Glutamatergic neuron (in vitro differentiated cells): ENCODE data around the gene CDH23. TPM values are rescaled to one million over a fixed set of nuclear protein-coding genes. Genes with fewer than 3 reads are reported as not detected.

Experiments used
- DNase-seq: peaks from one replicate; pipeline ENCODE4 v3.0.0; 2022
- H3K27ac Mint-ChIP-seq: one replicate; pipeline ENCODE4 v1.8.0; 2020; ENCODE audit warnings: mild to moderate bottlenecking, mixed read lengths, inconsistent platforms; ENCODE audit not compliant: unreplicated experiment
- H3K27me3 Mint-ChIP-seq: one replicate; pipeline ENCODE4 v1.8.0; 2020; ENCODE audit warnings: mild to moderate bottlenecking, moderate library complexity, mixed read lengths, inconsistent platforms; ENCODE audit not compliant: unreplicated experiment
- H3K36me3 Mint-ChIP-seq: one replicate; pipeline ENCODE4 v1.8.0; 2020; ENCODE audit warnings: mild to moderate bottlenecking, mixed read lengths, inconsistent platforms; ENCODE audit not compliant: unreplicated experiment
- H3K4me1 Mint-ChIP-seq: one replicate; pipeline ENCODE4 v1.8.0; 2020; ENCODE audit warnings: mild to moderate bottlenecking, low read depth, mixed read lengths, inconsistent platforms; ENCODE audit not compliant: unreplicated experiment
- H3K4me3 Mint-ChIP-seq: one replicate; pipeline ENCODE4 v1.8.0; 2020; ENCODE audit warnings: mild to moderate bottlenecking, mixed read lengths, inconsistent platforms; ENCODE audit not compliant: unreplicated experiment
- H3K9me3 Mint-ChIP-seq: one replicate; pipeline ENCODE4 v1.8.0; 2020; ENCODE audit warnings: mild to moderate bottlenecking, moderate library complexity, mixed read lengths, inconsistent platforms; ENCODE audit not compliant: unreplicated experiment
- CTCF ChIP-seq: fragments of 200-600 bp; sonication (generic); IDR thresholded peaks from one replicate; pipeline ENCODE4 v1.5.0; 2021; ENCODE audit not compliant: partially characterized antibody, unreplicated experiment
- total RNA-seq: library from RNA; stranded (reverse); fragmentation: NEBNext Ultra II Directional; extraction: Animal tissue kit (Norgen Biotek cat#: 25700); gene quantifications from one replicate; pipeline ENCODE4 v1.2.1, GENCODE V29; 2021; ENCODE audit not compliant: unreplicated experiment

Gene CDH23
- total RNA-seq, 1 donor from 2014 or later, result 2.0 TPM

GRCh38 chr10:71814922-71815411 lies 418.2 kb downstream of the CDH23 start:
- Mint-ChIP-seq H3K36me3 (no peaks in the 10 kb centered on the region), H3K9me3 (peaks cover 9% of the 10 kb centered on the region), H3K4me3 (no peak overlapping the region), H3K4me1 (peaks cover 3% of the 10 kb centered on the region), H3K27ac (no peak overlapping the region), H3K27me3 (peaks cover 16% of the 10 kb centered on the region)
- TF ChIP-seq CTCF, result no peak
- DNase-seq, result no peak

DNA sequence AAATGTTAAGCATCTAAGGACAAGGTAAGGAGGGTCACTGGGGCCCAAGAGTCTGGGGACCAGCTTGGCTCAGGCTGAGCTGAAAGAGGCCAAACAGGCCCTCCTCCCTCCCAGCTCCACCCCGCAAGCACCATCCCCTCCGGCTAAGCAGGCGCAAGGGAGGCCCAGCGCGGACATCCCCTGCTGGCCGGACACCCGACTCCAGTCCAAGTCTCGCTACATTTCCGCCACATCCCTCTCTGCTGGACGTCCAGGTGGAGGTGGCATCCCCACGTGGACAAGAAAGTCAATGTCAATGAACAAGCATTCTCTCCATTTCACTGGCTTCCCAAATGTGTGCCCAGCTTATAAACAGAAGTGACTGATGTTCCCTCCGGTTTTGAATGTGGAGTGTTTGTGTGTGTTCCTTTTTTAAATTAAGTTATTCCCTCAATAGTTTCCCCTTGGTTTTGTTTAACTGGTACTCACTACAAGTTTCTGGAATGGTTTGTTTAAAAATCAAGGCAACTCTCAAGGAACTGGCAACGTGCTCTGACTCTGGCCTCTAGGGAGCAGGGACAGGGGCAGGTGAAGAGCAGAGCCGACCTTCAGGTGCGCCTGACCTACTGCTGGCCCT lies 418.9 kb downstream of the CDH23 start:
- Mint-ChIP-seq H3K4me3 (no peak overlapping the region), H3K27me3 (peaks cover 16% of the 10 kb centered on the region), H3K27ac (no peak overlapping the region), H3K36me3 (no peaks in the 10 kb centered on the region), H3K9me3 (peaks cover 9% of the 10 kb centered on the region), H3K4me1 (peaks cover 3% of the 10 kb centered on the region)
- no peak for DNase-seq
- TF ChIP-seq CTCF, result no peak

GRCh38 chr10:71816421-71816851 lies 419.7 kb downstream of the CDH23 start:
- no peak for TF ChIP-seq CTCF
- Mint-ChIP-seq H3K4me1 (peaks cover 3% of the 10 kb centered on the region), H3K27me3 (peaks cover 16% of the 10 kb centered on the region), H3K27ac (no peak overlapping the region), H3K9me3 (peaks cover 9% of the 10 kb centered on the region), H3K36me3 (no peaks in the 10 kb centered on the region), H3K4me3 (no peak overlapping the region)
- DNase-seq, result no peak

GRCh38 chr10:71816936-71817618 lies 420.4 kb downstream of the CDH23 start:
- Mint-ChIP-seq H3K4me3 (no peak overlapping the region), H3K27ac (no peak overlapping the region), H3K4me1 (peaks cover 3% of the 10 kb centered on the region), H3K27me3 (peaks cover 16% of the 10 kb centered on the region), H3K36me3 (no peaks in the 10 kb centered on the region), H3K9me3 (peaks cover 11% of the 10 kb centered on the region)
- DNase-seq, result no peak
- no peak for TF ChIP-seq CTCF

GRCh38 chr10:71817831-71818655 lies 421.3 kb downstream of the CDH23 start:
- TF ChIP-seq CTCF, result no peak
- no peak for DNase-seq
- H3K4me3 Mint-ChIP-seq, result no peak overlapping the region
- H3K9me3 Mint-ChIP-seq, result peaks cover 11% of the 10 kb centered on the region
- no peak overlapping the region for H3K27ac Mint-ChIP-seq
- H3K36me3 Mint-ChIP-seq, result no peaks in the 10 kb centered on the region
- peaks cover 14% of the 10 kb centered on the region for H3K27me3 Mint-ChIP-seq
- H3K4me1 Mint-ChIP-seq, result peaks cover 3% of the 10 kb centered on the region
